ENCODE data around the gene SLCO1C1.
A peak's percentile ranks its signal among the peaks of the same experiment; 100 is the strongest.
"Not testable (repeated sequence)": the region's sequence is repeated elsewhere in the genome, so short reads cannot be mapped to it uniquely, and the experiment has no call there.

Gene SLCO1C1

GRCh38 chr12:20722142-20722541 is 27.0 kb downstream of the SLCO1C1 start:
- TF ChIP-seq, protein P1, sequence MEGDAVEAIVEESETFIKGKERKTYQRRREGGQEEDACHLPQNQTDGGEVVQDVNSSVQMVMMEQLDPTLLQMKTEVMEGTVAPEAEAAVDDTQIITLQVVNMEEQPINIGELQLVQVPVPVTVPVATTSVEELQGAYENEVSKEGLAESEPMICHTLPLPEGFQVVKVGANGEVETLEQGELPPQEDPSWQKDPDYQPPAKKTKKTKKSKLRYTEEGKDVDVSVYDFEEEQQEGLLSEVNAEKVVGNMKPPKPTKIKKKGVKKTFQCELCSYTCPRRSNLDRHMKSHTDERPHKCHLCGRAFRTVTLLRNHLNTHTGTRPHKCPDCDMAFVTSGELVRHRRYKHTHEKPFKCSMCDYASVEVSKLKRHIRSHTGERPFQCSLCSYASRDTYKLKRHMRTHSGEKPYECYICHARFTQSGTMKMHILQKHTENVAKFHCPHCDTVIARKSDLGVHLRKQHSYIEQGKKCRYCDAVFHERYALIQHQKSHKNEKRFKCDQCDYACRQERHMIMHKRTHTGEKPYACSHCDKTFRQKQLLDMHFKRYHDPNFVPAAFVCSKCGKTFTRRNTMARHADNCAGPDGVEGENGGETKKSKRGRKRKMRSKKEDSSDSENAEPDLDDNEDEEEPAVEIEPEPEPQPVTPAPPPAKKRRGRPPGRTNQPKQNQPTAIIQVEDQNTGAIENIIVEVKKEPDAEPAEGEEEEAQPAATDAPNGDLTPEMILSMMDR (IDR thresholded peaks at IDR 0.05; ENCODE audit: low read length, missing control alignments) = no peak
- no peak overlapping the region for H3K4me3 ChIP-seq (replicated peaks; ENCODE audit: low read depth, low read length)
- DNase-seq (ENCODE audit: low read depth) = no peak

GRCh38 chr12:20731274-20731673 is 36.1 kb downstream of the SLCO1C1 start:
- H3K4me3 ChIP-seq (replicated peaks; ENCODE audit: low read depth, low read length) = no peak overlapping the region
- DNase-seq (ENCODE audit: low read depth) = peak; percentile 13
- TF ChIP-seq, protein P1 (IDR thresholded peaks at IDR 0.05; ENCODE audit: low read length, missing control alignments) = no peak

DNA sequence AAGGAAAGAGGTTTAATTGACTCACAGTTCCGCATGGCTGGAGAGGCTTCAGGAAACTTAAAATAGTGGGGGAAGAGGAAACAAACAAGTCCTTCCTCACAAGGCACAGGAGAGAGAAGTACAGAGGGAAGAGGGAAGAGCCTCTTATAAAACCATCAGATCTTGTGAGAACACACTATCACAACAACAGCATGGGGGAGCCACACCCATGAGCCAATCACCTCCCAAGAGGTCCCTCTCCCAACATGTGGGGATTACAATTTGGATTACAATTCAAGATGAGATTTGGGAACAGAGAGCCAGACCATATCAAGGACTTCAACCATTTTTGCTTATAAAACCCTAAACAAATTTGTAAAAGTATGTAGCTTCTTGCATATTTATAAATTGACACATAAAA is 45.8 kb downstream of the SLCO1C1 start:
- H3K4me3 ChIP-seq (replicated peaks; ENCODE audit: low read depth, low read length) = no peak overlapping the region
- no peak for DNase-seq (ENCODE audit: low read depth)
- TF ChIP-seq, protein P1 (IDR thresholded peaks at IDR 0.05; ENCODE audit: low read length, missing control alignments) = no peak

GRCh38 chr12:20748198-20748597 is 53.1 kb downstream of the SLCO1C1 start:
- TF ChIP-seq, protein P1 (IDR thresholded peaks at IDR 0.05; ENCODE audit: low read length, missing control alignments) = no peak
- no peak for DNase-seq (ENCODE audit: low read depth)
- no peak overlapping the region for H3K4me3 ChIP-seq (replicated peaks; ENCODE audit: low read depth, low read length)

GRCh38 chr12:20751046-20751445 is 55.9 kb downstream of the SLCO1C1 start:
- no peak for DNase-seq (ENCODE audit: low read depth)
- TF ChIP-seq, protein P1 (IDR thresholded peaks at IDR 0.05; ENCODE audit: low read length, missing control alignments) = no peak
- no peak overlapping the region for H3K4me3 ChIP-seq (replicated peaks; ENCODE audit: low read depth, low read length)

DNA sequence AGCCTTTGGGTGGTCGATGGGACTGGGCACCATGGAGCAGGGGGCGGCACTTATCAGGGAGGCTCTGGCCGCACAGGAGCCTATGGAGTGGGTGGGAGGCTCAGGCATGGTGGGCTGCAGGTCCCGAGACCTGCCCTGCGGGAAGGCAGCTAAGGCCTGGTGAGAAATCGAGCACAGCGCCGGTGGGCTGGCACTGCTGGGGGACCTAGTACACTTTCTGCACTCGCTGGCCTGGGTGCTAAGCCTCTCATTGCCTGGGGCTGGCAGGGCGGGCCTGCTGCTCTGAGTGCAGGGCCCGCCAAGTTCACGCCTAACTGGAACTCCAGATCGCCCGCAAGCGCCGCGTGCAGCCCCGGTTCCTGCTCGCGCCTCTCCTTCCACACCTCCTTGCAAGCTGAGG is 82.3 kb downstream of the SLCO1C1 start:
- H3K4me3 ChIP-seq (replicated peaks; ENCODE audit: low read depth, low read length) = no peak overlapping the region
- TF ChIP-seq, protein P1 (IDR thresholded peaks at IDR 0.05; ENCODE audit: low read length, missing control alignments) = no peak
- no peak for DNase-seq (ENCODE audit: low read depth)

DNA sequence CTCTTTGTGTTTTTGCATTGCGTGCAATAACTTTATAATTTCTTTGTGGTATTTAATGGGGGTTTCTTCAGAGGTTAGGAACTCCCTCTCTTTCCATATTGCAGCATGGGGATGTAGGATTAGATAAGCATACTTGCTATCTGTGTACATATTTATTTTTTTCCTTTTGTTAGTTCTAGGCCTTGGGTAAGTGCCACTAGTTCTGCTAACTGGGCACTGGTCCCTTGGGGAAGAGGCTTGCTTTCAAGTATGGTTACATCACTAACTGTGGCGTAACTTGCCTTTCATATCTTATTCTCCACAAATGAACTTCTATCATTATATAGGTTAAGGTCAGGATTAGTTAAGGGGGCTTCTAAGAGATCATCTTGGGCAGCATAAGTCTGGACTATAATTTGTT is 83.8 kb downstream of the SLCO1C1 start:
- H3K4me3 ChIP-seq (replicated peaks; ENCODE audit: low read depth, low read length) = no peak overlapping the region
- DNase-seq (ENCODE audit: low read depth) = no peak
- TF ChIP-seq, protein P1 (IDR thresholded peaks at IDR 0.05; ENCODE audit: low read length, missing control alignments) = no peak

- not testable (repeated sequence) for H3K4me3 ChIP-seq (replicated peaks; ENCODE audit: low read depth, low read length); DNase-seq (ENCODE audit: low read depth)
Measured at GRCh38 chr12:20779971-20780370, 84.8 kb downstream of the SLCO1C1 start.

- H3K4me3 ChIP-seq (replicated peaks; ENCODE audit: low read depth, low read length); DNase-seq (ENCODE audit: low read depth): not testable (repeated sequence)
Measured at GRCh38 chr12:20783796-20784357, 88.7 kb downstream of the SLCO1C1 start.
